Measurements from ENCODE around the gene PGGT1B.

The PGGT1B gene

GRCh38 chr5:115214541-115214940 is 48.1 kb downstream of the PGGT1B start:
- Histone ChIP-seq H3K36me3 (ENCODE audit: insufficient read depth, low read length) (no peaks in the 10 kb centered on the region), H2AFZ (ENCODE audit: low read length, unreplicated experiment) (no peak overlapping the region), H3K4me1 (ENCODE audit: control insufficient read depth, insufficient read depth, low read length, unreplicated experiment) (no peaks in the 10 kb centered on the region), H3K4me3 (ENCODE audit: low read depth, low read length) (no peak overlapping the region), H3K79me2 (ENCODE audit: control insufficient read depth, insufficient read depth, low read length, unreplicated experiment) (no peaks in the 10 kb centered on the region), H3K27me3 (ENCODE audit: insufficient read depth, low read length) (no peaks in the 10 kb centered on the region), H3K27ac (ENCODE audit: low read depth, low read length) (no peak overlapping the region)

GRCh38 chr5:115209279-115209678 is 53.4 kb downstream of the PGGT1B start:
- Histone ChIP-seq H3K79me2 (ENCODE audit: control insufficient read depth, insufficient read depth, low read length, unreplicated experiment) (no peaks in the 10 kb centered on the region), H3K36me3 (ENCODE audit: insufficient read depth, low read length) (no peaks in the 10 kb centered on the region), H3K4me3 (ENCODE audit: low read depth, low read length) (no peak overlapping the region), H3K27me3 (ENCODE audit: insufficient read depth, low read length) (no peaks in the 10 kb centered on the region), H3K27ac (ENCODE audit: low read depth, low read length) (no peak overlapping the region), H3K4me1 (ENCODE audit: control insufficient read depth, insufficient read depth, low read length, unreplicated experiment) (no peaks in the 10 kb centered on the region), H2AFZ (ENCODE audit: low read length, unreplicated experiment) (no peak overlapping the region)

GRCh38 chr5:115202952-115203351 is 59.7 kb downstream of the PGGT1B start:
- Histone ChIP-seq H3K27me3 (ENCODE audit: insufficient read depth, low read length) (no peaks in the 10 kb centered on the region), H3K4me3 (ENCODE audit: low read depth, low read length) (no peak overlapping the region), H3K79me2 (ENCODE audit: control insufficient read depth, insufficient read depth, low read length, unreplicated experiment) (no peaks in the 10 kb centered on the region), H3K27ac (ENCODE audit: low read depth, low read length) (no peak overlapping the region), H2AFZ (ENCODE audit: low read length, unreplicated experiment) (no peak overlapping the region), H3K4me1 (ENCODE audit: control insufficient read depth, insufficient read depth, low read length, unreplicated experiment) (no peaks in the 10 kb centered on the region), H3K36me3 (ENCODE audit: insufficient read depth, low read length) (no peaks in the 10 kb centered on the region)

- no peaks in the 10 kb centered on the region for H3K27me3 ChIP-seq (ENCODE audit: insufficient read depth, low read length)
- H3K36me3 ChIP-seq (ENCODE audit: insufficient read depth, low read length): no peaks in the 10 kb centered on the region
- no peak overlapping the region for H3K27ac ChIP-seq (ENCODE audit: low read depth, low read length)
- no peaks in the 10 kb centered on the region for H3K79me2 ChIP-seq (ENCODE audit: control insufficient read depth, insufficient read depth, low read length, unreplicated experiment)
- no peaks in the 10 kb centered on the region for H3K4me1 ChIP-seq (ENCODE audit: control insufficient read depth, insufficient read depth, low read length, unreplicated experiment)
- no peak overlapping the region for H2AFZ ChIP-seq (ENCODE audit: low read length, unreplicated experiment)
- no peak overlapping the region for H3K4me3 ChIP-seq (ENCODE audit: low read depth, low read length)
These were observed 66.5 kb downstream of the PGGT1B start for GRCh38 chr5:115196161-115196560.

- Histone ChIP-seq H3K27ac (ENCODE audit: low read depth, low read length) (no peak overlapping the region), H3K4me3 (ENCODE audit: low read depth, low read length) (no peak overlapping the region), H3K79me2 (ENCODE audit: control insufficient read depth, insufficient read depth, low read length, unreplicated experiment) (no peaks in the 10 kb centered on the region), H3K27me3 (ENCODE audit: insufficient read depth, low read length) (no peaks in the 10 kb centered on the region), H3K36me3 (ENCODE audit: insufficient read depth, low read length) (no peaks in the 10 kb centered on the region), H2AFZ (ENCODE audit: low read length, unreplicated experiment) (no peak overlapping the region), H3K4me1 (ENCODE audit: control insufficient read depth, insufficient read depth, low read length, unreplicated experiment) (no peaks in the 10 kb centered on the region)
These were observed 68.0 kb downstream of the PGGT1B start for GRCh38 chr5:115194676-115195075.

- H3K4me3 ChIP-seq (ENCODE audit: low read depth, low read length): no peak overlapping the region
- H3K27me3 ChIP-seq (ENCODE audit: insufficient read depth, low read length): no peaks in the 10 kb centered on the region
- H3K36me3 ChIP-seq (ENCODE audit: insufficient read depth, low read length): no peaks in the 10 kb centered on the region
- H2AFZ ChIP-seq (ENCODE audit: low read length, unreplicated experiment): no peak overlapping the region
- H3K79me2 ChIP-seq (ENCODE audit: control insufficient read depth, insufficient read depth, low read length, unreplicated experiment): no peaks in the 10 kb centered on the region
- H3K27ac ChIP-seq (ENCODE audit: low read depth, low read length): no peak overlapping the region
- H3K4me1 ChIP-seq (ENCODE audit: control insufficient read depth, insufficient read depth, low read length, unreplicated experiment): no peaks in the 10 kb centered on the region
These were observed 69.4 kb downstream of the PGGT1B start for GRCh38 chr5:115193295-115193694.

GRCh38 chr5:115192098-115192497 is 70.6 kb downstream of the PGGT1B start:
- Histone ChIP-seq H3K27ac (ENCODE audit: low read depth, low read length) (no peak overlapping the region), H3K27me3 (ENCODE audit: insufficient read depth, low read length) (no peaks in the 10 kb centered on the region), H2AFZ (ENCODE audit: low read length, unreplicated experiment) (no peak overlapping the region), H3K4me3 (ENCODE audit: low read depth, low read length) (no peak overlapping the region), H3K36me3 (ENCODE audit: insufficient read depth, low read length) (no peaks in the 10 kb centered on the region), H3K79me2 (ENCODE audit: control insufficient read depth, insufficient read depth, low read length, unreplicated experiment) (no peaks in the 10 kb centered on the region), H3K4me1 (ENCODE audit: control insufficient read depth, insufficient read depth, low read length, unreplicated experiment) (no peaks in the 10 kb centered on the region)

- Histone ChIP-seq H3K79me2 (ENCODE audit: control insufficient read depth, insufficient read depth, low read length, unreplicated experiment) (no peaks in the 10 kb centered on the region), H3K27me3 (ENCODE audit: insufficient read depth, low read length) (no peaks in the 10 kb centered on the region), H3K27ac (ENCODE audit: low read depth, low read length) (no peak overlapping the region)
These were observed 71.1 kb downstream of the PGGT1B start for GRCh38 chr5:115191474-115192031.

GRCh38 chr5:115190388-115190787 is 72.3 kb downstream of the PGGT1B start:
- H3K36me3 ChIP-seq (ENCODE audit: insufficient read depth, low read length): no peaks in the 10 kb centered on the region
- H3K27me3 ChIP-seq (ENCODE audit: insufficient read depth, low read length): no peaks in the 10 kb centered on the region
- no peak overlapping the region for H2AFZ ChIP-seq (ENCODE audit: low read length, unreplicated experiment)
- no peaks in the 10 kb centered on the region for H3K4me1 ChIP-seq (ENCODE audit: control insufficient read depth, insufficient read depth, low read length, unreplicated experiment)
- no peaks in the 10 kb centered on the region for H3K79me2 ChIP-seq (ENCODE audit: control insufficient read depth, insufficient read depth, low read length, unreplicated experiment)
- no peak overlapping the region for H3K4me3 ChIP-seq (ENCODE audit: low read depth, low read length)
- no peak overlapping the region for H3K27ac ChIP-seq (ENCODE audit: low read depth, low read length)

More at GRCh38 chr5:115191474-115192031, 71.1 kb downstream of the PGGT1B start:
- Histone ChIP-seq H2AFZ (ENCODE audit: low read length, unreplicated experiment) (no peak overlapping the region), H3K4me1 (ENCODE audit: control insufficient read depth, insufficient read depth, low read length, unreplicated experiment) (no peaks in the 10 kb centered on the region), H3K36me3 (ENCODE audit: insufficient read depth, low read length) (no peaks in the 10 kb centered on the region), H3K4me3 (ENCODE audit: low read depth, low read length) (no peak overlapping the region)

- H3K79me2 ChIP-seq (ENCODE audit: control insufficient read depth, insufficient read depth, low read length, unreplicated experiment): no peaks in the 10 kb centered on the region
- no peaks in the 10 kb centered on the region for H3K36me3 ChIP-seq (ENCODE audit: insufficient read depth, low read length)
- no peak overlapping the region for H2AFZ ChIP-seq (ENCODE audit: low read length, unreplicated experiment)
- no peak overlapping the region for H3K4me3 ChIP-seq (ENCODE audit: low read depth, low read length)
- no peaks in the 10 kb centered on the region for H3K4me1 ChIP-seq (ENCODE audit: control insufficient read depth, insufficient read depth, low read length, unreplicated experiment)
- no peak overlapping the region for H3K27ac ChIP-seq (ENCODE audit: low read depth, low read length)
- no peaks in the 10 kb centered on the region for H3K27me3 ChIP-seq (ENCODE audit: insufficient read depth, low read length)
These were observed 72.8 kb downstream of the PGGT1B start for GRCh38 chr5:115189866-115190265.

- Histone ChIP-seq H3K4me3 (ENCODE audit: low read depth, low read length) (no peak overlapping the region), H3K4me1 (ENCODE audit: control insufficient read depth, insufficient read depth, low read length, unreplicated experiment) (no peaks in the 10 kb centered on the region), H3K36me3 (ENCODE audit: insufficient read depth, low read length) (no peaks in the 10 kb centered on the region), H3K27ac (ENCODE audit: low read depth, low read length) (no peak overlapping the region), H2AFZ (ENCODE audit: low read length, unreplicated experiment) (no peak overlapping the region), H3K27me3 (ENCODE audit: insufficient read depth, low read length) (peaks cover 16% of the 10 kb centered on the region), H3K79me2 (ENCODE audit: control insufficient read depth, insufficient read depth, low read length, unreplicated experiment) (no peaks in the 10 kb centered on the region)
These were observed 75.9 kb downstream of the PGGT1B start for GRCh38 chr5:115186794-115187193.
